SK-N-MC (cell line): Measurements from ENCODE around the gene EPB41L4A.
"Not testable (repeated sequence)": the region's sequence is repeated elsewhere in the genome, so short reads cannot be mapped to it uniquely, and the experiment has no call there.

Source experiments
- DNase-seq: peaks from one replicate; pipeline ENCODE4 v3.0.0-alpha.2; 2011; ENCODE audit warnings: low read depth, low spot score
- H3K27ac ChIP-seq: fragments of 200-600 bp; sonication (generic); 2 replicates; pipeline ENCODE4 v1.5.1; 2016; ENCODE audit warnings: mixed run types
- H3K36me3 ChIP-seq: fragments of 200-600 bp; sonication (generic); 2 replicates; pipeline ENCODE4 v1.6.1; 2017; ENCODE audit warnings: antibody characterized with exemption, low read length, mixed read lengths; ENCODE audit not compliant: insufficient read depth
- H3K4me3 ChIP-seq: fragments of 200-600 bp; sonication (generic); 2 replicates; pipeline ENCODE4 v1.5.1; 2016
- H3K9ac ChIP-seq: fragments of 200-600 bp; sonication (generic); 2 replicates; pipeline ENCODE4 v1.8.0; 2017; ENCODE audit warnings: mixed run types, mixed read lengths; ENCODE audit not compliant: insufficient read length
- H3K9me3 ChIP-seq: fragments of 200-600 bp; sonication (generic); 2 replicates; pipeline ENCODE4 v1.6.1; 2017; ENCODE audit warnings: low read depth, mild to moderate bottlenecking, antibody characterized with exemption, low read length, moderate library complexity, mixed read lengths
- EZH2 ChIP-seq: fragments of 200-600 bp; sonication (generic); IDR thresholded peaks from one replicate; pipeline ENCODE4 v1.6.1; 2017; ENCODE audit warnings: antibody characterized with exemption
- FOXP2 ChIP-seq: optimal IDR thresholded peaks from 2 replicates; pipeline ENCODE3; 2011; ENCODE audit warnings: mild to moderate bottlenecking, moderate library complexity; ENCODE audit not compliant: insufficient read depth; ENCODE audit errors: extremely low read length, control extremely low read depth
- POLR2AphosphoS5 ChIP-seq: IDR thresholded peaks from 2 replicates; pipeline ENCODE4 v1.6.1; 2012; ENCODE audit warnings: mild to moderate bottlenecking, low read depth, low read length, borderline replicate concordance

Gene EPB41L4A

GRCh38 chr5:112407240-112407639, 11.8 kb downstream of the EPB41L4A start:
- no peak for DNase-seq
- H3K27ac ChIP-seq: no peak overlapping the region
- H3K4me3 ChIP-seq: no peak overlapping the region
- no peaks in the 10 kb centered on the region for H3K36me3 ChIP-seq
- no peaks in the 10 kb centered on the region for H3K9me3 ChIP-seq
- TF ChIP-seq FOXP2 (no peak), EZH2 (no peak), POLR2AphosphoS5 (no peak)
- no peak overlapping the region for H3K9ac ChIP-seq

GRCh38 chr5:112403069-112403468, 16.0 kb downstream of the EPB41L4A start:
- H3K4me3 ChIP-seq: no peak overlapping the region
- DNase-seq: no peak
- no peaks in the 10 kb centered on the region for H3K9me3 ChIP-seq
- no peaks in the 10 kb centered on the region for H3K36me3 ChIP-seq
- no peak overlapping the region for H3K9ac ChIP-seq
- no peak overlapping the region for H3K27ac ChIP-seq
- TF ChIP-seq EZH2: no peak
- TF ChIP-seq FOXP2: no peak
- no peak for TF ChIP-seq POLR2AphosphoS5

- TF ChIP-seq POLR2AphosphoS5 (no peak), FOXP2 (no peak), EZH2 (no peak)
- no peak for DNase-seq
- Histone ChIP-seq H3K4me3 (no peak overlapping the region), H3K9ac (no peak overlapping the region), H3K27ac (no peak overlapping the region), H3K9me3 (no peaks in the 10 kb centered on the region), H3K36me3 (no peaks in the 10 kb centered on the region)
Measured at GRCh38 chr5:112401924-112402323, 17.2 kb downstream of the EPB41L4A start.

DNA sequence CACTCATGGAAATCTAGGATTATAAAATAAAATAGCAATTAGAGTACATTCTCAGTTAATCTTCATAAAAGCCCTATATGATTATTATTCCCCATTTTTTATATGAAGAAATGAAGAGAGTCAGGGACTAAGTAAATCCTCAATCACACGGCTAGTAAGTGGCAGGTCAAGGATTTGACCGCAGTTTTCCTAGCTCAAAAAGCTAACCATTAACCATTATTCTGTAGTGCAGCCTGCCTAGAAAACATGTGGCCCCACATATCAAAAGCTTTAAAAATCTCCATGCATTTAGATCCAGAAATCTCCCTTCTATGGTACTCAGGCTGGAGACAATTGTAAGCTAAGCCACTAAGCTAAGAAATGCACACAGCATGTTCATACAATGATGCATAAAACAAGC, 21.4 kb downstream of the EPB41L4A start:
- H3K36me3 ChIP-seq: no peaks in the 10 kb centered on the region
- TF ChIP-seq EZH2 (no peak), POLR2AphosphoS5 (no peak)
- no peak for DNase-seq
- H3K9me3 ChIP-seq: no peaks in the 10 kb centered on the region
- H3K9ac ChIP-seq: no peak overlapping the region
- H3K4me3 ChIP-seq: no peak overlapping the region
- no peak overlapping the region for H3K27ac ChIP-seq

DNA sequence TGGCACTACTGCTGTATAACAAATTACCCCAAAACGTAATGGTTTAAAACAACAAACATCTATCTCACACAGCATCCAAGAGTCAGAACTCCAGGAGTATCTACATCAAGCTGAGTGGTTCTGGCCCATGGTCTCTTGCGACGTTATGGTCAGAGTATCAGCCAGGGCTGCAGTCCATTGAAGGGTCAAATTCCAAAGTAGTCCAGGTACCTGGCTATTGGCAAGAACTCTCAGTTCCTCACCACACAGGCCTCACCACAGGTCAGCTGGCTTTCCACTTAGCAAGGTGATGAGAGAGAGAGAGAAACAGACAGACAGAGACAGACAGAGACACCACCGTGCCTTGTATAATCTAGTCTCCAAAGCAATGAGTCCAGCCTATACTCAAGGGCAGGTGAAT, 22.6 kb downstream of the EPB41L4A start:
- no peak overlapping the region for H3K4me3 ChIP-seq
- no peak for DNase-seq
- no peak overlapping the region for H3K9ac ChIP-seq
- TF ChIP-seq FOXP2: no peak
- TF ChIP-seq EZH2: no peak
- no peak for TF ChIP-seq POLR2AphosphoS5
- H3K9me3 ChIP-seq: no peaks in the 10 kb centered on the region
- no peaks in the 10 kb centered on the region for H3K36me3 ChIP-seq
- H3K27ac ChIP-seq: no peak overlapping the region

DNA sequence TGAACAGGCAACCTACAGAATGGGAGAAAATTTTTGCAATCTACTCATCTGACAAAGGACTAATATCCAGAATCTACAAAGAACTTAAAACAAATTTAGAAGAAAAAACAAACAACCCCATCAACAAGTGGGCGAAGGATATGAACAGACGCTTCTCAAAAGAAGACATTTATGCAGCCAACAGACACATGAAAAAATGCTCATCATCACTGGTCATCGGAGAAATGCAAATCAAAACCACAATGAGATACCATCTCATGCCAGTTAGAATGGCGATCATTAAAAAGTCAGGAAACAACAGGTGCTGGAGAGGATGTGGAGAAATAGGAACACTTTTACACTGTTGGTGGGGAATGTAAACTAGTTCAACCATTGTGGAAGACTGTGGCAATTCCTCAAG, 23.8 kb downstream of the EPB41L4A start:
- H3K4me3 ChIP-seq, H3K27ac ChIP-seq, H3K9ac ChIP-seq, DNase-seq, H3K36me3 ChIP-seq, H3K9me3 ChIP-seq: not testable (repeated sequence)

DNA sequence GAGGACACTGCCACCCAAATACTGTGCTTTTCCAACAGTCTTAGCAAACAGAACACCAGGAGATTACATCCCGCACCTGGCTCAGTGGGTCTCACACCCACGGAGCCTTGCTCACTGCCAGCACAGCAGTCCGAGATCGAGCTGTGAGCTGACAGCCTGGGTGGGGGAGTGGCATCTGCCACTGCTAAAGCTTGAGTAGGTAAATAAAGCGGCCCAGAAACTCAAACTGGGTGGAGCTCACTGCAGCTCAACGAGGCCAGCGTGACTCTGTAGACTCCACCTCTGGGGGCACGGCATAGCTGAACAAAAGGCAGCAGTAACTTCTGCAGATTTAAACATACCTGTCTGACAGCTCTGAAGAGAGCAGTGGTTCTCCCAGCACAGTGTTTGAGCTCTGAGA, 28.8 kb downstream of the EPB41L4A start:
- TF ChIP-seq EZH2 (no peak), POLR2AphosphoS5 (no peak), FOXP2 (no peak)

GRCh38 chr5:112388739-112389138, 30.3 kb downstream of the EPB41L4A start:
- DNase-seq: no peak
- Histone ChIP-seq H3K27ac (no peak overlapping the region), H3K36me3 (no peaks in the 10 kb centered on the region), H3K9me3 (no peaks in the 10 kb centered on the region), H3K9ac (no peak overlapping the region), H3K4me3 (no peak overlapping the region)
- no peak for TF ChIP-seq EZH2
- no peak for TF ChIP-seq FOXP2
- TF ChIP-seq POLR2AphosphoS5: no peak

More for the DNA sequence above, 28.8 kb downstream of the EPB41L4A start:
- H3K9ac ChIP-seq: no peak overlapping the region
- H3K4me3 ChIP-seq: no peak overlapping the region
- DNase-seq: no peak
- H3K9me3 ChIP-seq: no peaks in the 10 kb centered on the region
- no peaks in the 10 kb centered on the region for H3K36me3 ChIP-seq
- H3K27ac ChIP-seq: no peak overlapping the region

DNA sequence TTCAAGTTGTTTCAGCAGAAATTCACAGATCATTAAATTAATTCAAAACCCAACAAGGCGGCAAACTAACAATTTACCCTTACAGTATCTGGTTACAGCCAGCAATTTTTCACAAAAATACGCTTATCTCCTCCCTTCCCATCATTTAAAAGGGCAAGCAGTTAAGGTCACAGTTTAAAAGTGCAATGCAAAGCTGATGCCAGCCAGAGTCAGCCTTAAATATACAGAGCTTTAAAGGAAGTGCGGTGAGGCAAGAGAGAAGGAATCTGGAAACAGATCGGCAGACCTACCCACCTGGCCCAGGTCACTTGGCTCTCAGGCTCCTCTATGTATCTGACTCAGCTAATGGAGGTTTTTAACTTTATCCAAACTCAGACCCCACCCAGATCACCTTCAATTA, 31.0 kb downstream of the EPB41L4A start:
- H3K36me3 ChIP-seq: no peaks in the 10 kb centered on the region
- no peak overlapping the region for H3K9ac ChIP-seq
- no peak for DNase-seq
- no peak for TF ChIP-seq FOXP2
- no peak for TF ChIP-seq POLR2AphosphoS5
- TF ChIP-seq EZH2: no peak
- no peak overlapping the region for H3K27ac ChIP-seq
- no peak overlapping the region for H3K4me3 ChIP-seq
- H3K9me3 ChIP-seq: no peaks in the 10 kb centered on the region
